Measurements from ENCODE around the gene GRB10.

DNA sequence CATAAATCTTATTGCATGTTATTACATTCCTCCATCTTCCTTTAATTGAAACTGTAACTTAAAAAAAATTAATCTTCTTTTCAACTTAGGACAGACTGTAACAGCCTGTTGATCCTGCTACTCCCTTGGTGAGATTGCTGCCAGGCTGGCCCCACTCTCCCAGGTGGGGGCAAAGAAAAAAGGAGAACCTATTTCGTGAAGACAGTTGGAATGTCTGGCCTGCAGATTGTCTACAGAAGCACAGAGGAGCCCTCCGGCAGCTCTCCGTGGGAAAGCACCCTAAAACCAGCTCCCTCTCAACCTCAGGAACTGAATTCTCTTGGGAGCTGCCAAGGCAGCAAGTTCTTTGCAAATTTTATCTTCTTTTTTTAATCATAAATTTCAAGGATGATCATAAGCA is 32.8 kb downstream of the GRB10 start:
- TF ChIP-seq EP300 (conservative IDR thresholded peaks at IDR 0.05; ENCODE audit: poor library complexity, severe bottlenecking) (no peak), CTCF (IDR thresholded peaks at IDR 0.05; ENCODE audit: poor library complexity, severe bottlenecking) (no peak)
